KOPT-K1 (cell line): ENCODE data around the gene C1orf159.
A peak's percentile ranks its signal among the peaks of the same experiment; 100 is the strongest.

Source experiments
- H3K27ac ChIP-seq: fragments of 200-600 bp; sonication (generic); 2 replicates; pipeline ENCODE4 v1.5.1; 2016; ENCODE audit warnings: antibody characterized with exemption, mild to moderate bottlenecking, low read depth, low read length; ENCODE audit not compliant: poor library complexity, severe bottlenecking
- H3K36me3 ChIP-seq: fragments of 200-600 bp; sonication (generic); 2 replicates; pipeline ENCODE4 v1.5.1; 2017; ENCODE audit warnings: antibody characterized with exemption, mild to moderate bottlenecking, low read length, moderate library complexity; ENCODE audit not compliant: insufficient read depth
- H3K9me3 ChIP-seq: fragments of 200-600 bp; sonication (generic); 2 replicates; pipeline ENCODE4 v1.5.1; 2017; ENCODE audit warnings: antibody characterized with exemption, low read length, mild to moderate bottlenecking; ENCODE audit not compliant: insufficient read depth, poor library complexity, severe bottlenecking

The C1orf159 gene

GRCh38 chr1:1120096-1120495 lies 4.2 kb upstream of the C1orf159 start:
- Histone ChIP-seq H3K9me3 (peaks cover 6% of the 10 kb centered on the region), H3K36me3 (no peaks in the 10 kb centered on the region), H3K27ac (no peak overlapping the region)

GRCh38 chr1:1119272-1119890 lies 3.5 kb upstream of the C1orf159 start:
- Histone ChIP-seq H3K27ac (no peak overlapping the region), H3K9me3 (peaks cover 6% of the 10 kb centered on the region), H3K36me3 (no peaks in the 10 kb centered on the region)

- Histone ChIP-seq H3K27ac (no peak overlapping the region), H3K9me3 (peaks cover 3% of the 10 kb centered on the region), H3K36me3 (no peaks in the 10 kb centered on the region)
These were observed 3.0 kb upstream of the C1orf159 start for GRCh38 chr1:1118876-1119220.

- Histone ChIP-seq H3K9me3 (peaks cover 6% of the 10 kb centered on the region), H3K27ac (no peak overlapping the region), H3K36me3 (peaks cover 5% of the 10 kb centered on the region; the same call in 1 of the 2 replicates)
These were observed 2.4 kb upstream of the C1orf159 start for GRCh38 chr1:1118011-1118875.

GRCh38 chr1:1117469-1117831 lies 1.6 kb upstream of the C1orf159 start:
- Histone ChIP-seq H3K9me3 (peaks cover 8% of the 10 kb centered on the region), H3K36me3 (peaks cover 12% of the 10 kb centered on the region; the same call in 1 of the 2 replicates), H3K27ac (no peak overlapping the region)

- Histone ChIP-seq H3K36me3 (peaks cover 14% of the 10 kb centered on the region; the same call in 1 of the 2 replicates), H3K9me3 (peaks cover 8% of the 10 kb centered on the region), H3K27ac (no peak overlapping the region)
These were observed 996 bp upstream of the C1orf159 start for GRCh38 chr1:1116701-1117468.

- H3K27ac ChIP-seq, result peak overlapping the region; percentile 50
- peaks cover 14% of the 10 kb centered on the region; the same call in 1 of the 2 replicates for H3K36me3 ChIP-seq
These were observed 628 bp downstream of the C1orf159 start for GRCh38 chr1:1115136-1115785.

GRCh38 chr1:1114431-1114830 lies 1.5 kb downstream of the C1orf159 start:
- Histone ChIP-seq H3K9me3 (peaks cover 8% of the 10 kb centered on the region), H3K36me3 (peaks cover 14% of the 10 kb centered on the region; the same call in 1 of the 2 replicates), H3K27ac (no peak overlapping the region)

More at GRCh38 chr1:1115136-1115785, 628 bp downstream of the C1orf159 start:
- H3K9me3 ChIP-seq, result peaks cover 8% of the 10 kb centered on the region

- H3K36me3 ChIP-seq, result peaks cover 14% of the 10 kb centered on the region; the same call in 1 of the 2 replicates
- H3K9me3 ChIP-seq, result peaks cover 8% of the 10 kb centered on the region
- no peak overlapping the region for H3K27ac ChIP-seq
These were observed 3.5 kb downstream of the C1orf159 start for GRCh38 chr1:1112237-1112985.

GRCh38 chr1:1111516-1112236 lies 4.2 kb downstream of the C1orf159 start:
- Histone ChIP-seq H3K36me3 (peaks cover 14% of the 10 kb centered on the region; the same call in 1 of the 2 replicates), H3K9me3 (peaks cover 8% of the 10 kb centered on the region), H3K27ac (no peak overlapping the region)

- Histone ChIP-seq H3K9me3 (peaks cover 8% of the 10 kb centered on the region), H3K27ac (no peak overlapping the region), H3K36me3 (peaks cover 14% of the 10 kb centered on the region; the same call in 1 of the 2 replicates)
These were observed 5.3 kb downstream of the C1orf159 start for GRCh38 chr1:1110561-1110971.

- H3K36me3 ChIP-seq, result peaks cover 14% of the 10 kb centered on the region; the same call in 1 of the 2 replicates
- peaks cover 8% of the 10 kb centered on the region for H3K9me3 ChIP-seq
- H3K27ac ChIP-seq, result no peak overlapping the region
These were observed 6.1 kb downstream of the C1orf159 start for GRCh38 chr1:1109743-1110142.

- H3K9me3 ChIP-seq, result no peaks in the 10 kb centered on the region
- H3K27ac ChIP-seq, result no peak overlapping the region
- no peaks in the 10 kb centered on the region for H3K36me3 ChIP-seq
These were observed 9.2 kb downstream of the C1orf159 start for GRCh38 chr1:1106510-1107221.
